Kidney tubule cell (primary cell): ENCODE data around the gene SUPT5H.

ENCODE experiments used
- DNase-seq: peaks from one replicate; pipeline ENCODE4 v3.0.0-alpha.2; 2018; ENCODE audit warnings: low spot score

The SUPT5H gene

DNA sequence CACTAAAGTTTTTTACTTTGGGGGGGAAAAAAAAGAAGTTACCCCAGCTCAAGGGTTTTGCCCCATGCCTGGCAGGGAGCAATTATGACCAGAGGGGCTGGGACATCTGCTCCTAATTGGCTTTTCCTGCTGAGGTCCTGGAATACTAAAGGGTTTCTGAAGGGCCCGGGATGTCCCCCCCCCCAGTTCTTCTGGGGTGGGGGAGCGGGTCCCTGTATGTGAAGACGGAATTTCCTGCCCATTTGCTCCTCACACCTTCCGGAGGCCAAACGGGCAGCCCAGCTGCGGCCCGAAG lies 52.3 kb downstream of the SUPT5H start:
- DNase-seq: no peak

DNA sequence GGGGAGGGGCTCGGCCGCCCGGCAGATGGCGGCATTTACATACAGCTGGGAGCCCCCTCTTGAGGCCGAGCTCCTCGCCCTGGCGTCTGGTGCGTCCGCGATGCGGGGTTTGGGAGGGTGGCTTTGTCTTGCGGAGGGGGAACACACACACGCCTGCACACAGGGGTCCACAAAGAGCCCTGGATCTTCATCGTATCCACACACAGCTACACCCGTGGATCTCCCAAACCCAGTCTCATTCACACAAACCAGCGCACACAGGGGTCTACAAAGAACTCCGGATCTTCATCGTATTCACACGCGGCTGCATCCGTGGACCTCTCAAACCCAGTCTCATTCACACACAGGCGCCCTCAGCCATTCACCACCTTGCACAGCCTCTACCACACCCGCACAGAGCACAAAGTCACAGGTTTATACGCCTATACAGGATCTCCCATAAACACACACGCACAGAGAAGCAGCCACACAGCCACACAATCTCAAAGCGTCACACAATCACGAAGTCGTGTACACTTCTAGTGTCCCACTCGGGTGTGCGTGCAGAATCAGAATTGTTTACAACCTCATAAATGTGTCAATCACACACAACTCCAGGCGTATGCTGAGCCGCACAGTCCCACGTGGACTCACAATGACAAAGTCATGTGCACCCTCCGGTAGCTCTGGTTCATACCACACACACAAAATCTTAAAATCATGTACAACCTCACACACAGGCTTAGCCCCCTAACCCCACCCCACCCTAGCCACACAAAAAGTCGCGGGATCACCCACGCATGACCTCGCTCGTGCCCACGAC lies 52.8 kb downstream of the SUPT5H start:
- DNase-seq: peak; percentile 21

DNA sequence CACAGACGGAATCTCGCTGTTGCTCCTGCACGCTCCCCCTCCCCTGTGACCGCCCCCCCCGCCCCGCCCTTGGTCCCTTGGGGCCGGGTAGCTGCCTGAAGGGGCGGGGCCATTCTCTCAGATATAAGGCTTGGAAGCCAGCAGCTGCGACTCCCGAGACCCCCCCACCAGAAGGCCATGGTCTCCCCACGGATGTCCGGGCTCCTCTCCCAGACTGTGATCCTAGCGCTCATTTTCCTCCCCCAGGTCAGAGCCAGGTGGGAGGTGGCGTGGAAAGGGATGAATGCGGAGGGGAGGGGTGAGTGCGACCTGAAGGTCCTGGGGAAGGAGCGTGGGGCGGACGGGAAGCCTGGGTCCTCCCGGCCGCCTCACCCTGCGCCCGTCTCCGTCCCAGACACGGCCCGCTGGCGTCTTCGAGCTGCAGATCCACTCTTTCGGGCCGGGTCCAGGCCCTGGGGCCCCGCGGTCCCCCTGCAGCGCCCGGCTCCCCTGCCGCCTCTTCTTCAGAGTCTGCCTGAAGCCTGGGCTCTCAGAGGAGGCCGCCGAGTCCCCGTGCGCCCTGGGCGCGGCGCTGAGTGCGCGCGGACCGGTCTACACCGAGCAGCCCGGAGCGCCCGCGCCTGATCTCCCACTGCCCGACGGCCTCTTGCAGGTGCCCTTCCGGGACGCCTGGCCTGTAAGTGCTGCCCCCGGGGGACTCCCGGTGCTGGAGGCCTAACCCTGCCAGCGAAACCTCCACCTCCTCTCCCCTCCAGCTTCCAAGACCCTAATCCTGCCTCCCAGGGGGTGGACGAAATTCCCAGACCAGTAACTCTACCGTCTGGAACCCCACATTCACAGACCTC lies 53.6 kb downstream of the SUPT5H start, which contains the start of gene DLL3:
Gene DLL3 (plus strand): TSS at position 150 of the 845 bp plus-strand sequence. CDS start 28 bp downstream, at position 178.
- DNase-seq: no peak

DNA sequence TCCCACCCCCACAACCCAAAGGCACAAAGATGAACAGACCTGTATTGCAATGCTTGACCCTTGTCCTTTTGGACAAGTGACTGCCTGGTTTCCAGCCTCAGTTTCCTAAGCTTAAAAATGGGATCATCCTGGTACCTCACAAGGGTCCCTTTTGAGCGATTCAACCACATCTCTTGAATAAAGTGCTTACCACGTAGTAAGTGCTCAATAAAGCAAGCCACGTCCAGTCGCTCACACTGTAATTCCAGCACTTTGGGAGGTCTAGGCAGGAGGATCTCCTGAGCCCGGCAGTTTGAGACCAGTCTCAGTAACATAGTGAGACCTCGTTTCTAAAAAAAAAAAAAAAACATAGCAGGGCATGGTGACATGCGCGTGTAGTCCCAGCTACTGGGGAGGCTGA lies 54.5 kb downstream of the SUPT5H start:
- no peak for DNase-seq

DNA sequence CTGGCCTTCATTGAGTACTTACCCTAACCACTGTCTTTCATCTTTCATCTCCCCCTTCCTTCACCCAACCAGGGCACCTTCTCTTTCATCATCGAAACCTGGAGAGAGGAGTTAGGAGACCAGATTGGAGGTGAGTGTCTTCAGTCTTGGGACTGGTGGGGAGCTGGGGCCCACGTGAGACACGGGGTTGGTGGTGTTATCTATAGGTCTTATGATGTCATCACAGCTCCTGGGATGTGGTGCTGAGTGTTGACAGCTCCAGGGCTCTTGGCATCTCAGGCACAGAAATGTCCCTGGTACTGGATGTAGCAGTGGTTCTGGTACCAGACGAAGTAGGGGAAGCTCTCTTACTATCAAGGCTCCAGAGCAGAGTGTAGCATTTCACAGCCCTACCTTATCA lies 55.2 kb downstream of the SUPT5H start:
- no peak for DNase-seq

DNA sequence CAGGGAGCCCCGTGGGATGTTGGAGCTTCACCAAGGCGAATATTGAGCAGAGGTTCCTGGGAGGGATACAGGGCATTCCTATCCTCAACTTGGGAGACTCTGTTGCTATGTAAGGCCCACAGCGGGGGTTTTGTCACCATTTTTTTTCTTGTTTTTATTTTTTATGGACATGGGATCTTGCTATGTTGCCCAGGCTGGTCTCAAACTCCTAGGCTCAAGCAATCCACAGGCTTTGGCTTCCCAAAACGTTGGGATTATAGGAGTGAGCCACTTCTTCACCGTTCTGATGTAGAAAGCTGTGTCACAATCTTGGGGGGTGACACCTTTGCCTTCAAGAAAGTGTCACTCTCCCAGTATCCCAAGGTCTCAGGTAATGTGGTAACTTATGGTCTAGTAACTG lies 56.0 kb downstream of the SUPT5H start:
- no peak for DNase-seq

DNA sequence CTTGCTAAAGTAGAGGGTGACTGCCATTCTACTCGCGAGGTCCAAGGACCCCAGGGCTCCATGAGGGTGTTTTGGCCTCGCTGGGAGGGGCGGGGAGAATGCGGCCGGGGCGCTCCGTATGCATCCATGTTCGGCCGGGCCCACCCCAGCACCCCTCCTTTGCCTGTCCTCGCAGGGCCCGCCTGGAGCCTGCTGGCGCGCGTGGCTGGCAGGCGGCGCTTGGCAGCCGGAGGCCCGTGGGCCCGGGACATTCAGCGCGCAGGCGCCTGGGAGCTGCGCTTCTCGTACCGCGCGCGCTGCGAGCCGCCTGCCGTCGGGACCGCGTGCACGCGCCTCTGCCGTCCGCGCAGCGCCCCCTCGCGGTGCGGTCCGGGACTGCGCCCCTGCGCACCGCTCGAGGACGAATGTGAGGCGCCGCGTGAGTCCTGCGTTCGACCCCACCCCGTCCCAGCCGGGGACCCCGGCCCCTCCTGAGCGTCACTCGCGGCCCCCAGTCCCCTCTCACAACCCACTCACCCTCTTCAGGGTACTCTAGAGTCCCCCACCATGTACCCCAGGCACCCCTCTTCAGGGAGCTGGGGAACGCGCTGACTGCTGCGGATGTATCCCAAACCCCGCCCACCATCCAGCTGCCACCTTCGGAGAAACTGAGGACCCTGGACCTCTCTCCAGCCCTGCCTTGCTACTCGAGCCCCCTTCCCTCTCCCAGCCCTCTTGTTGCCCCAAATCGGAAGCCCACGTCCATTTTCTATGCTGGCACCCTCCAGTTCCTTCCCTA lies 57.4 kb downstream of the SUPT5H start:
- peak; percentile 69 for DNase-seq

DNA sequence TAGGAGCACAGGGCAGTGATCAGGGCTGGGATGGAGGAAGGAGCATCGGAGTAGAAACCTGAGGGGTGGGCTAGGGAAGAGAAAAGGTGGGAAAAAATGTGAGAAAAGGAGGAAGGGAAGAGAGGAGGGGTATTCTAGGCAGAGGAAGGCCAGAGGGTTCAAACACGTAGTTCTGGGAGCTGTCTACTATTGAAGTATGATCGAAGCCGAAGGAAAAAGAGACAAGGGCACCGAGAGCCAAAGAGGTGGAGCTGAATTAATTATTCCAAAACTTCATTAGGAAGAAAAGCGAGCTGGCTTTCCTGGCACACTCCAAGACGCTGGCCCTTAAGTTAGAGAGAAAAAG lies 61.2 kb downstream of the SUPT5H start:
- DNase-seq: no peak

DNA sequence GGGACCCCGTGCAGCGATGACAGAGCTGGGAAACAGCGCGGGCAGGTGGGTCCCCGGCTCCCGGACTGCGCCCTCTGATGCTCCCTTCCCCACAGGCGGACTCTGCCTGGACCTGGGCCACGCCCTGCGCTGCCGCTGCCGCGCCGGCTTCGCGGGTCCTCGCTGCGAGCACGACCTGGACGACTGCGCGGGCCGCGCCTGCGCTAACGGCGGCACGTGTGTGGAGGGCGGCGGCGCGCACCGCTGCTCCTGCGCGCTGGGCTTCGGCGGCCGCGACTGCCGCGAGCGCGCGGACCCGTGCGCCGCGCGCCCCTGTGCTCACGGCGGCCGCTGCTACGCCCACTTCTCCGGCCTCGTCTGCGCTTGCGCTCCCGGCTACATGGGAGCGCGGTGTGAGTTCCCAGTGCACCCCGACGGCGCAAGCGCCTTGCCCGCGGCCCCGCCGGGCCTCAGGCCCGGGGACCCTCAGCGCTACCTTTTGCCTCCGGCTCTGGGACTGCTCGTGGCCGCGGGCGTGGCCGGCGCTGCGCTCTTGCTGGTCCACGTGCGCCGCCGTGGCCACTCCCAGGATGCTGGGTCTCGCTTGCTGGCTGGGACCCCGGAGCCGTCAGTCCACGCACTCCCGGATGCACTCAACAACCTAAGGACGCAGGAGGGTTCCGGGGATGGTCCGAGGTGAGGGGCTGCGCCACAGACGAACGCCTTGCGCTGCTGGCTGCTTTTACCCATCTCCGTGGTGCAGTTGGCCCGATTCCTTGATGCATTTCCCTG lies 61.7 kb downstream of the SUPT5H start:
- DNase-seq: peak; percentile 65

DNA sequence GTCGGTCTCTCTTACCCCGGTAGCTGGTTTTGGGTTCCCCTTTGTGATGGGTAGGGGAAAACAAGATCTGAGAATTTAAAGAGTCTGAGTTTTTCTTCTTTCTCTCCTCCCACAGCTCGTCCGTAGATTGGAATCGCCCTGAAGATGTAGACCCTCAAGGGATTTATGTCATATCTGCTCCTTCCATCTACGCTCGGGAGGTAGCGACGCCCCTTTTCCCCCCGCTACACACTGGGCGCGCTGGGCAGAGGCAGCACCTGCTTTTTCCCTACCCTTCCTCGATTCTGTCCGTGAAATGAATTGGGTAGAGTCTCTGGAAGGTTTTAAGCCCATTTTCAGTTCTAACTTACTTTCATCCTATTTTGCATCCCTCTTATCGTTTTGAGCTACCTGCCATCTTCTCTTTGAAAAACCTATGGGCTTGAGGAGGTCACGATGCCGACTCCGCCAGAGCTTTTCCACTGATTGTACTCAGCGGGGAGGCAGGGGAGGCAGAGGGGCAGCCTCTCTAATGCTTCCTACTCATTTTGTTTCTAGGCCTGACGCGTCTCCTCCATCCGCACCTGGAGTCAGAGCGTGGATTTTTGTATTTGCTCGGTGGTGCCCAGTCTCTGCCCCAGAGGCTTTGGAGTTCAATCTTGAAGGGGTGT lies 62.5 kb downstream of the SUPT5H start:
- DNase-seq: no peak

DNA sequence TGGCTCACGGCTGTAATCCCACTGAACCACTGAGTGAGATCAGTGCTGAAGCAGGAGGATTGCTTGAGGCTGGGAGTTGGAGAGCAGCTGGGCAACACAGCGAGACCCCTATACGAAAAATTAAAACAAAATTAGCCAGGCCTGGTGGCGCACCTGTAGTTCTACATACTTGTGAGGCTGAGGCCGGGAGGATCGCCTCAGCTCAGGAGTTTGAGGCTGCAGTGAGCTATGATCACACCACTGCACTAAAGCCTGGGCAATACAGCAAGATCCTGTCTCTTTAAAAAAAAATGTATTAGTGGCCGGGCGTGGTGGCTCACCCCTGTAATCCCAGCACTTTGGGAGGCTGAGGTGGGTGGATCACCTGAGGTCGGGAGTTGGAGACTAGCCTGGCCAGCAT lies 63.2 kb downstream of the SUPT5H start:
- DNase-seq: no peak

DNA sequence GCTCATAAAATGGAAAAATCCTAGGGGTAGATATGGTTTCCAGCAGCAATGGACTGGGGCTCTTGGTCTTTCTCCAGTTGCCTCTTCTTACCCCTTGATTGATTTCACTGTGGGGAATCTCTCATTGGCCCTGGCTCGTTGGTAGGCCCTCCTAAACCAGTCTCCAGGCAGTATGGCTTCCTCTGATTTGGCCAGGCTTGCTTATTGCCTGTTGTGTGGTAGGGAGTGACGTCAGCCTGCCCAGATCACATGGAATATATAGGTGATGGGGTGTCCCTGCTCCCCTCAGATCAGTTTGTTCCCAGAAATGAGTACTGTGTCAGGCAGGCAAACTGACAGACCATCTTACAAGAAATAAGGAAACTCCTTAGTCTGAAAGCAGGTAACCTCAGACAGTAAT lies 63.9 kb downstream of the SUPT5H start:
- DNase-seq: no peak

DNA sequence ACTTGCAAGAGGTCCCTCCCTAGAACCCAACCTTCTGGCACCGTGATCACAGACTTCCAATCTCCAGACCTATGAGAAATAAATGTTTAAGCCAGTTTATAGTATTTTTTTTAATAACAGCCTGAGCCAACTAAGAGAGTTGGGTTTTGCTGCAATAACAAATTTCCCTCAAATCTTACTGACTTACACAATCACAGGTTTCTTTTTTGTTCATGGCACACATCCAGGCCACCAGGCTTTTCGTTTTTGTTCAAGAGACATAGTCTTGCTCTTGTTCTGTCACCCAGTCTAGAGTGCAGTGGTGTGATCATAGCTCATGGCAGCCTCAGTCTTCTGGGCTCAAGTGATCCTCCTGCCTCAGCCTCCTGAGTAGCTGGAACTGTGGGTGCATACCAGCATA lies 67.6 kb downstream of the SUPT5H start:
- DNase-seq: no peak

DNA sequence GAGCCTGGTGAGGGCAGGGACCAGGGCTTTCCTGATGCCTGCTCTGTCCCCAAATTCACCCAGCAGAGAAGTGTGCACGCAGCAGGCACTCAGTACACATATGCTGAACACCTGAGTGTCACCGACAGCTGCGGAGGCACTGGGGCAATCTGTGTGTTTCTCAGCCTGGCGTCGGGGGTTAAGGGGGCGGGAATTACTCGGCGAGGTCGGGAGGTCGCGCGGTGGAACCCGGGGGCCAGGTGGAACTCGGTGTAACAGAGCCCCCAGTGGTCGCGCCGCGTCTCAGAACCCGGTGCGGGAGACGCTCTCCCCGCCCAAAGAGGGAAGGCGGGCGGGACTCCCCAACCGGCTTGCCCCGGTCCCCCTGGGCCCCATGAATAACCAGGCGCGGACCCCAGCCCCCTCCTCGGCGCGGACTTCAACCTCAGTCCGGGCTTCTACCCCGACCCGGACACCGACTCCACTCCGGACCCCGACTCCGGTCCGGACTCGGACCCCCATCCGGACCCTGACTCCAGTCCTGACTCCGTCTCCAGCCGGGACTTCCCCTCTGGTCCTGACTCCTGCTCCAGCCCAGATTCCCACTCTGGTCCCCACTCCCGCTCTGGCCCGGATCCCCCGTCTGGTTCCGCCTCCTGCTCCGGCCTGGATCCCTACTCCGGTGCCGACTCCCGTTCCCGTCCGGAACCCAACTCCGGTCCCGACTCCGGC lies 69.6 kb downstream of the SUPT5H start, which contains the start of gene SELENOV:
Gene SELENOV (plus strand): TSS at position 300 of the 711 bp plus-strand sequence. CDS start 74 bp downstream, at position 374.
- no peak for DNase-seq

DNA sequence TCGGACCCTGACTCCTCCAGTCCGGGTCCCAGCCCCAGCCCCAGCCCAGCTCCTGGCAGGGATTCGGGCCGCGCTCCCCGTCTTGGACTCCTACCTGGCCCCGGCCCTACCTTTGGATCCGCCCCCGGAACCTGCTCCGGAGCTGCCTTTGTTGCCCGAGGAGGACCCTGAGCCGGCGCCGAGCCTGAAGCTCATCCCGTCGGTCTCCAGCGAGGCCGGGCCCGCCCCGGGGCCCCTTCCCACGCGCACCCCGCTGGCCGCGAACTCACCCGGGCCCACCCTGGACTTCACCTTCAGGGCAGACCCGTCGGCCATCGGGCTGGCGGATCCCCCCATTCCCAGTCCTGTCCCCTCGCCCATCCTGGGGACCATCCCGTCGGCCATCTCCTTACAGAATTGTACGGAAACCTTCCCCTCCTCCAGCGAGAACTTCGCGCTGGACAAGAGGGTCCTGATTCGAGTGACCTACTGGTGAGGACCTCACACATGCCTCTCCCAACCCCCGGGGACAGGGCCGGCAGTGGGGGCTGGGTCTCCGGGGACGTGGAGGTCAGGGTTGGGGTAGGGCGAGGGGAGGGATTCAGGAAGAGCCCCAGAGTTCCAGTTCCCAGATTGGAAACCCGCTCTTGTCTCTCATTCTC lies 70.3 kb downstream of the SUPT5H start:
- DNase-seq: no peak

DNA sequence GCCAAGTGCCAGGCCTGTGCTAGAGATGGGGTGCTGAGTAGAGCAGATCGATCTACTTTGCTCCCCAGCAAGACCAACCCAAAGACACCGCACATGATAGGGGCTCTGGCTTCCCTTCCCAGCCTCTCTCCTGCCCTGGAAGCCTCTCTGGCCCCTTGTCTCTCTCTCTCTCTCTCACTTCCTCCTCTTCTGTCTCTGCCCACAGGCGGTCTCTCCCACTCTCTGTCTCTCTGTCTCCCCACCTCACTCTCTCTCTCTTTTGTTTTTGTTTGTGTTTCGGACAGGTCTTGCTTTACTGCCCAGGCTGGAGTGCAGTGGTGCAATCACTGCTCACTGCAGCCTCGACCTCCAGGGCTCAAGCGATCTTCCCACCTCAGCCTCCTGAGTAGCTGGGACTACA lies 70.9 kb downstream of the SUPT5H start:
- DNase-seq: no peak

DNA sequence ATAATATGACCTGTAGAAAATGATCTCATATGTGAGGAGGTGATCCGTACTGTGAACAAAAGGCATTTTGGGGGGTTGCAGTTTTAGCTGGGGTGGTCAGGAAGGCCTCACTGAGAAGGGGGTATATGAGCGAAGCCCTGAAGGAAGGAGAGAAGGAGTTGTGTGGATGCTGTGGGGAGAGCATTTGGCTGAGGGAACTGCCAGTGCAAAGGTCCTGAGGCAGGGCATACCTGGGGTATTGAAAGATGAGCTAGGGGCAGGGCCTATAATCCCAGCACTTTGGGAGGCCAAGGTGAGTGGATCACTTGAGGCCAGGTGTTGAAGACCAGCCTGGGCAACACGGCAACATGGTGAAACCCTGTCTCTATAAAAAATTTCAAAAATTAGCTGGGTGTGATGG lies 72.0 kb downstream of the SUPT5H start:
- DNase-seq: no peak

DNA sequence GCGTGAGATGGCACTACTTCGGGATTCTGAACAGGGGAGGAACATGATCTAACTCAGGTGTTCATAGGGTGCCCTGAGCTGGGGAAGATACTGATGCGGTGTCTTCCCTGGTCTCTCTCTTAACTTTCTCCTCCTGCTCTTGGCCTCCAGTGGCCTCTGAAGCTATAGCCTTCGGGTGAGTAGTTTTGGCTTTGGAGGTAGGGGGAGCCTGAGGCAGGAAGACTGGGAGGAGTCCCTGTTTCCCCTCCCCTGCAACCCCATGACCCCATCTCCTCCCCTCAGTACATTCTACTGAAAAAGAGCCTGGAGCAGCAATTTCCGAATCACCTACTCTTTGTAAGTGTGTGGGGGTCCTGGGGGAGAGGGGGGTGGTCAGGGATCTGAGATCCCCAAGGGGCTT lies 73.1 kb downstream of the SUPT5H start:
- DNase-seq: no peak

DNA sequence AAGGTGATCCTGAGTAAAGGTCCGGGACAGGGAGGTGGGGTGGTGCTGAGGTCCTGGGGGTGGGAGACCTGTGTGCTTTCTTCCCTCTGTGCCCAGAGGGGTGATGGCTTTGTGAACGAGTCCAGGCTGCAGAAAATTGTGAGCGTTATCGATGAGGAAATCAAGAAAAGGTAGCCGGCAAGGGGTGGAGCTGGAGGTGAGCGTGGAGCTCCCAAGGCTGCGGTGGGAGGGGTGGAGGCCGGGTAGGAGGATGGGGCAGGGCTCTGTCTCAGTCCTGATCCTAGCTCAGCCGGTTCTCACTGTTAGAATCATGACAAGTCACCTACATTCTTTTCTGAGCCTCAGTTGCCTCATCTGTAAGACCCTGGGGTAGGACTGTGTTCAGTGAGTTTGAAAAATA lies 73.6 kb downstream of the SUPT5H start:
- DNase-seq: no peak
